Stimulated activated CD4-positive, alpha-beta T cell treated with anti-CD3 and anti-CD28 coated beads, Interleukin-12 subunit alpha, Interleukin-12 subunit beta, amount 100 ng/mL, for 4 hours (primary cell): Measurements from ENCODE around the gene PRDX4.
"Not testable (repeated sequence)": the region's sequence is repeated elsewhere in the genome, so short reads cannot be mapped to it uniquely, and the experiment has no call there.

ENCODE experiments used
- DNase-seq: peaks from one replicate; pipeline ENCODE4 v3.0.0-alpha.2; 2020

The PRDX4 gene

DNA sequence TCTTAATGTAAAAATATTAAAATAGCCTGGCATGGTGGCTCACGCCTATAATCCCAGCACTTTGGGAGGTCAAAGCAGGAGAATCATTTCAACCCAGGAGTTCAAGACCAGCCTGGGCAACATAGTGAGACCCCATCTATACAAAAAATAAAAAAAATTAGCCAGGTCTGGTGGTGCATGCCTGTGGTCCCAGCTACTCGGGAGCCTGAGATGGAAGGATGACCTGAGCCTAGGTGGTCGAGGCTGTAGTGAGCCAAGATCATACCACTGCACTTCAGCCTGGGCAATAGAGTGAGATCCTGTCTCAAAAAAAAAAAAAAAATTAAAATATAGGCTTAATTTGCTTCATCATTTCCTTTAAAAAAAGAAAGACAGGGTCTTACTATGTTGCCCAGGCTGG, 9.2 kb downstream of the PRDX4 start:
- not testable (repeated sequence) for DNase-seq

DNA sequence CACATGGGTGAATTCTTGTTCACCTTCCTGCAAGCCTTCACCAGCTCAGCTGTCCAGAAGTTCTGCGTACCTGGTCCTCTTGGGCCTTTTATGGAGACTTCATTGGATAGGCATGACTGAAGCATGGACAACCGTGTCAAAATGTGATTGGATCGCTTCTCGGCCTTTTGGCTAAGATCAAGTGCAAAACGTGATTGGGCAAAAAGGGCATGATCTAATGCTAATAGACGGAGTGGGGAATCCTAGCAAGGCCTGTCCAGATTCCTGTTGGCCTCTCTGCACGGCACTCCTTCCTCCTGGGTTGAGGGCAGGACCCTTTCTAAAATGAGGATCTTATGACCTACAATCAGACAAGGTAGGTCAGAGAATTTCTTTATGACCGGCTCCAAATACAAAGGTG, 24.9 kb downstream of the PRDX4 start:
- no peak for DNase-seq

DNA sequence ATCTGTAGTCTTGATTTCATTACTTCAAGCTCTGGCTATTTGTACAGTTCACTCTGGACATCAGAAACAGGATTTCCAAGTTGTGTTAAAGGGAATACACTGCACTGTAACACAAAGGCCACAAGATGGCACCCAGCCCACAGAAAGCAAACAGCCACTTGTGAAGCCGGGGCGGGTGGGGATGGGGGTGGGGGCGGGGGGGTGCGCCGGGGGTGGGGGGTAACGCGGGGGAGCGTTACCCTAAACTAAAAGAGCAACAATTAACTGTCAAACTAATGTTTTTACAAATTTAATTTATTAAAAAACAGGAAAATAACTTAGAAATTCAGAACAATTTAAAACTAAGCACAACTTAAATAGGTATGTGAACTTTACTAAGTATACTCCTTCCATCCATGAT, 27.3 kb downstream of the PRDX4 start:
- peak; percentile 6 for DNase-seq

- no peak for DNase-seq
Observed at GRCh38 chrX:23699636-23700194, 32.4 kb downstream of the PRDX4 start.

DNA sequence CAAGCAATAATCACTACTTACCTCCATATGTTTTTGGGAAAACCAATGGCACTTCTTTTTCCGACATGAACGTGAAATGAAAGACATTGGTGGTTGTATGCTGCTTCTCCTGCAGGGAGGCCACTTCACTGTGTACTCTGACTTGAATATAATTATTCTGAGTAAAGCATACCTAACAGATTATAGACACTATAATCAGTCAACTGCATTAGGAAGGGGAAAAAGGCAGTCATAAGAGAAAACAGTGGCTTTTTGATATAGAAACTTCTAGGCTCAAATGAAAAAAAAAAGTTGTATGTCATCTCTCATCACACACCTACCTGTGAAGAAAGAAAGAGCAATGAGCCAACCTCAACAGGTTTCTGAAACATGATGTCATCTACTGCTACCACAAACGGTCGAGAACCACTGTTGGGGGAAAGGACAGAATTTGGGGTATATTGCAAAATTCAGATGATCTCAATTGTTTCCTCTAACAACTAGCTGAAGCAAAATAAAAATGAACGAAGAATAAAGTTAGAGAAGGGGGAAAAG, 37.4 kb downstream of the PRDX4 start:
- DNase-seq, result no peak

- DNase-seq, result no peak
Observed at GRCh38 chrX:23705235-23705634, 37.9 kb downstream of the PRDX4 start.

DNA sequence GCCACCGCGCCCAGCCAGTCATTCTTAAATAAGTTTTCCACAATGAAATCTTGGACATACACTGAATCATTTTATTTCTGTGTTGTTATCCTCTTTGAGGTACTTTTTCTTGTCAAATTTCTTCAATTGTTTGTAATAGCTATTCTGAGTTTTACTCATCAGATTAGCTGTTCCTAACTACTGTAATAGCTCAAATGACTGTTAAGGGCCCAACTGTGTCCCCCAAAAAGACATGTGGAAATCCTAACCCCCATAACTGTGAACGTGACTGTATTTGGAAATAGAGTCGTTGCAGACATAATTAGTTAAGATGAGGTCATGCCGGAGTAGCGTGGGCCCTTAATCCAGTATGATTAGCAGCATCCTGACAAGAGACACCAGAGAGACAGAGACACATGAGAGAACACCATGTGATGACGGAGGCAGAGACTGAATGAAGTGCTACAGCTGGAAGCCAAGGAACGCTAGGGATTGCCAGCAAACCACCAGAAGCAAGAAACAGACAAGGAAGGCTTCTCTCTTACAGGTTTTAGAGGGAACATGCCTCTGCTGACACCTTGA, 52.9 kb downstream of the PRDX4 start:
- DNase-seq, result no peak

- DNase-seq, result no peak
Observed at GRCh38 chrX:23726191-23726590, 58.9 kb downstream of the PRDX4 start.

GRCh38 chrX:23727206-23727605, 59.9 kb downstream of the PRDX4 start:
- DNase-seq, result no peak

GRCh38 chrX:23729214-23729613, 61.9 kb downstream of the PRDX4 start:
- no peak for DNase-seq

- DNase-seq, result no peak
Observed at GRCh38 chrX:23731951-23732350, 64.7 kb downstream of the PRDX4 start.

- DNase-seq, result no peak
Observed at GRCh38 chrX:23732704-23733103, 65.4 kb downstream of the PRDX4 start.
